Tibial nerve (tissue), 4 donors: ENCODE measurements around the gene WWC2. TPM values are rescaled to one million over a fixed set of nuclear protein-coding genes. Genes with fewer than 3 reads are reported as not detected.

ENCODE experiments used
- DNase-seq, 2 donors: peaks; one replicate each; pipeline ENCODE4 v3.0.0-alpha.2; 2019; ENCODE audit warnings: low spot score in 2 of 2
- H3K27ac ChIP-seq, 4 donors: fragments of 200-600 bp; sonication (generic) in 3 of 4; one replicate each; pipeline ENCODE4 v1.5.1; 2017 to 2019; ENCODE audit warnings: mild to moderate bottlenecking in 1 of 4
- H3K27me3 ChIP-seq, 2 donors: fragments of 200-600 bp; sonication (generic) in 1 of 2; one replicate each; pipeline versions ENCODE4 v1.5.1 to v1.6.0; 2017 to 2019
- H3K36me3 ChIP-seq, 3 donors: fragments of 200-600 bp; sonication (generic); one replicate each; pipeline ENCODE4 v1.5.1; 2018 to 2019
- H3K4me1 ChIP-seq, 4 donors: fragments of 200-600 bp; sonication (generic) in 3 of 4; one replicate each; pipeline ENCODE4 v1.5.1; 2017 to 2019
- H3K4me3 ChIP-seq, 4 donors: fragments of 200-600 bp; sonication (generic) in 3 of 4; one replicate each; pipeline ENCODE4 v1.5.1; 2017 to 2019; ENCODE audit warnings: mild to moderate bottlenecking in 1 of 4, moderate library complexity in 1 of 4
- H3K9me3 ChIP-seq, 4 donors: fragments of 200-600 bp; sonication (generic) in 3 of 4; one replicate each; pipeline ENCODE4 v1.5.1; 2017 to 2019
- CTCF ChIP-seq, 5 experiments: fragments of 200-600 bp in 3 of 5; fragments of 450-650 bp in 2 of 5; sonication (generic) in 3 of 5; IDR thresholded peaks; one replicate each; pipeline ENCODE4 v1.5.1; 2016 to 2019; ENCODE audit warnings: antibody characterized with exemption in 5 of 5, mild to moderate bottlenecking in 3 of 5, moderate library complexity in 2 of 5
- EP300 ChIP-seq, 2 donors: sonication (generic); formaldehyde crosslinking; IDR thresholded peaks; one replicate each; pipeline ENCODE4 v1.6.1; 2017; ENCODE audit warnings: antibody characterized with exemption in 2 of 2, mild to moderate bottlenecking in 1 of 2
- POLR2A ChIP-seq, 2 donors: fragments of 450-650 bp; IDR thresholded peaks; one replicate each; pipeline ENCODE4 v1.6.1; 2017; ENCODE audit warnings: antibody characterized with exemption in 2 of 2, mild to moderate bottlenecking in 2 of 2, moderate library complexity in 2 of 2
- WGBS, 2 donors: methylation state at CpG; one replicate each; pipeline ENCODE4 v1.1.5; 2018; 5-methylcytosine and 5-hydroxymethylcytosine counted together
- total RNA-seq, 4 donors: library from RNA; depleted of rRNA; stranded (reverse); fragments of >200 nt; gene quantifications; one replicate each; pipeline ENCODE4 v1.1.0, GENCODE V29; 2016

WWC2 gene
- total RNA-seq, 4 donors from 2014 or later = 38.2 to 60.9 (median 42.9) TPM

GRCh38 chr4:183241721-183242151 lies 142.7 kb downstream of the WWC2 start:
- H3K27ac ChIP-seq = peak overlapping the region in 2 of 4 donors; percentile 70 to 75
- no peak for DNase-seq
- peaks cover 0 to 24% (median 0%) of the 10 kb centered on the region in 3 donors for H3K36me3 ChIP-seq
- TF ChIP-seq POLR2A (IDR thresholded peaks at IDR 0.05) (no peak), EP300 (IDR thresholded peaks at IDR 0.05) (no peak), CTCF (IDR thresholded peaks at IDR 0.05) (no peak)
- WGBS, 2 donors = 29 to 41% methylated on average over 6 of the region's 6 CpGs
- H3K4me1 ChIP-seq = peaks cover 0 to 28% (median 0%) of the 10 kb centered on the region in 4 donors
- H3K9me3 ChIP-seq = no peaks in the 10 kb centered on the region
- no peak overlapping the region for H3K4me3 ChIP-seq
- no peaks in the 10 kb centered on the region for H3K27me3 ChIP-seq

- Histone ChIP-seq H3K27me3 (no peaks in the 10 kb centered on the region), H3K9me3 (no peaks in the 10 kb centered on the region), H3K4me3 (no peak overlapping the region), H3K4me1 (peaks cover 0 to 28% (median 0%) of the 10 kb centered on the region in 4 donors), H3K36me3 (peaks cover 0 to 24% (median 0%) of the 10 kb centered on the region in 3 donors), H3K27ac (peak overlapping the region in 2 of 4 donors; percentile 70 to 75)
- DNase-seq = no peak
- 53 to 54% methylated on average over 2 of the region's 2 CpGs for WGBS, 2 donors
- TF ChIP-seq POLR2A (IDR thresholded peaks at IDR 0.05) = no peak
- TF ChIP-seq CTCF (IDR thresholded peaks at IDR 0.05) = no peak
- no peak for TF ChIP-seq EP300 (IDR thresholded peaks at IDR 0.05)
Measured at GRCh38 chr4:183242291-183242690, 143.2 kb downstream of the WWC2 start.

- WGBS, 2 donors = 92% methylated on average over 8 of the region's 8 CpGs
- Histone ChIP-seq H3K27ac (no peak overlapping the region), H3K9me3 (no peaks in the 10 kb centered on the region), H3K4me3 (no peak overlapping the region), H3K36me3 (peaks cover 0 to 19% (median 0%) of the 10 kb centered on the region in 3 donors), H3K4me1 (peaks cover 0 to 28% (median 0%) of the 10 kb centered on the region in 4 donors), H3K27me3 (no peaks in the 10 kb centered on the region)
- TF ChIP-seq POLR2A (IDR thresholded peaks at IDR 0.05) (no peak), CTCF (IDR thresholded peaks at IDR 0.05) (no peak), EP300 (IDR thresholded peaks at IDR 0.05) (no peak)
- DNase-seq = no peak
Measured at GRCh38 chr4:183244019-183244418, 145.0 kb downstream of the WWC2 start.

- 89 to 91% methylated on average over 2 of the region's 2 CpGs for WGBS, 2 donors
- Histone ChIP-seq H3K4me1 (peaks cover 0 to 28% (median 0%) of the 10 kb centered on the region in 4 donors), H3K9me3 (no peaks in the 10 kb centered on the region), H3K36me3 (peaks cover 0 to 19% (median 0%) of the 10 kb centered on the region in 3 donors), H3K4me3 (no peak overlapping the region), H3K27ac (no peak overlapping the region), H3K27me3 (no peaks in the 10 kb centered on the region)
- no peak for DNase-seq
- TF ChIP-seq CTCF (IDR thresholded peaks at IDR 0.05) (no peak), POLR2A (IDR thresholded peaks at IDR 0.05) (no peak), EP300 (IDR thresholded peaks at IDR 0.05) (no peak)
Measured at GRCh38 chr4:183244506-183244905, 145.4 kb downstream of the WWC2 start.

- no peaks in the 10 kb centered on the region for H3K9me3 ChIP-seq
- no peak for DNase-seq
- 96 to 98% methylated on average over 2 of the region's 2 CpGs for WGBS, 2 donors
Measured at GRCh38 chr4:183248201-183248600, 149.1 kb downstream of the WWC2 start.

More at GRCh38 chr4:183248201-183248600, 149.1 kb downstream of the WWC2 start:
- Histone ChIP-seq H3K36me3 (peaks cover 0 to 42% (median 0%) of the 10 kb centered on the region in 3 donors), H3K27me3 (no peaks in the 10 kb centered on the region), H3K4me1 (no peaks in the 10 kb centered on the region), H3K27ac (no peak overlapping the region), H3K4me3 (no peak overlapping the region)
- TF ChIP-seq CTCF (IDR thresholded peaks at IDR 0.05) = no peak
- TF ChIP-seq EP300 (IDR thresholded peaks at IDR 0.05) = no peak
- no peak for TF ChIP-seq POLR2A (IDR thresholded peaks at IDR 0.05)
